ENCODE results near the gene PDLIM5.

PDLIM5 gene

GRCh38 chr4:94701631-94702300 lies 250.0 kb downstream of the PDLIM5 start:
- no peak for DNase-seq (ENCODE audit: low spot score)

GRCh38 chr4:94711635-94712034 lies 259.9 kb downstream of the PDLIM5 start:
- DNase-seq (ENCODE audit: low spot score), result no peak

GRCh38 chr4:94714365-94715160 lies 262.8 kb downstream of the PDLIM5 start:
- DNase-seq (ENCODE audit: low spot score), result no peak

GRCh38 chr4:94715726-94716125 lies 264.0 kb downstream of the PDLIM5 start:
- no peak for DNase-seq (ENCODE audit: low spot score)

Data from pons (tissue), 1 donor.